Heart left ventricle (tissue), 16 donors: ENCODE results near the gene DUS1L. TPM values are rescaled to one million over a fixed set of nuclear protein-coding genes. Genes with fewer than 3 reads are reported as not detected.

Experiments used
- ATAC-seq, 4 donors: fragments of 200-7000 bp; cut with Tn5 transposase; one replicate each; pipeline ENCODE4 v1.9.1; 2020 to 2022; ENCODE audit warnings: moderate library complexity in 4 of 4, mild to moderate bottlenecking in 3 of 4, moderate number of reproducible peaks in 1 of 4
- DNase-seq, 5 donors: peaks; one replicate each; pipeline ENCODE4 v3.0.0-alpha.2; 2020
- H3K27ac ChIP-seq, 12 donors: fragments of 200-600 bp; sonication (generic) in 4 of 12; one replicate each; pipeline versions ENCODE4 v1.5.0 to v1.8.0; 2016 to 2022; ENCODE audit warnings: mild to moderate bottlenecking in 2 of 12
- H3K27me3 ChIP-seq, 9 donors: fragments of 200-600 bp; sonication (generic) in 2 of 9; one replicate each; pipeline versions ENCODE4 v1.5.1 to v1.8.0; 2016 to 2022; ENCODE audit warnings: mild to moderate bottlenecking in 3 of 9
- H3K36me3 ChIP-seq, 9 donors: fragments of 200-600 bp; sonication (generic) in 2 of 9; one replicate each; pipeline versions ENCODE4 v1.5.0 to v1.8.0; 2018 to 2022; ENCODE audit warnings: mild to moderate bottlenecking in 2 of 9
- H3K4me1 ChIP-seq, 12 donors: fragments of 200-600 bp; sonication (generic) in 4 of 12; one replicate each; pipeline versions ENCODE4 v1.5.0 to v1.8.0; 2016 to 2022; ENCODE audit warnings: mild to moderate bottlenecking in 3 of 12
- H3K4me3 ChIP-seq, 12 donors: fragments of 200-600 bp; sonication (generic) in 4 of 12; one replicate each; pipeline versions ENCODE4 v1.5.0 to v1.8.0; 2017 to 2022; ENCODE audit warnings: mild to moderate bottlenecking in 9 of 12, moderate library complexity in 4 of 12
- H3K9me3 ChIP-seq, 12 donors: fragments of 200-600 bp; sonication (generic) in 4 of 12; one replicate each; pipeline versions ENCODE4 v1.5.0 to v1.8.0; 2016 to 2022; ENCODE audit warnings: mild to moderate bottlenecking in 1 of 12
- POLR2A ChIP-seq, 2 donors: fragments of 450-650 bp; IDR thresholded peaks; one replicate each; pipeline ENCODE4 v1.6.1; 2017; ENCODE audit warnings: antibody characterized with exemption in 2 of 2, mild to moderate bottlenecking in 2 of 2, moderate library complexity in 2 of 2
- WGBS, 4 donors: extraction: QIAGEN DNeasy Blood & Tissue Kit in 2 of 4; methylation state at CpG; one replicate each; pipeline versions ENCODE4 v1.1.5 to v1.1.7; 2013 to 2018; 5-methylcytosine and 5-hydroxymethylcytosine counted together
- intact Hi-C, 10 donors: fragments of 100-400 bp; cut with DNase I; formaldehyde crosslinking; loops; one replicate each; pipeline versions ENCODE4 v1.11.1 to v1.14.2; 2022
- polyA plus RNA-seq, 2 donors: library from polyadenylated mRNA; stranded (reverse); fragments of 200-250 nt; gene quantifications; one replicate each; pipeline ENCODE4 v1.2.3, GENCODE V29; 2013
- total RNA-seq, 9 donors: library from RNA; depleted of rRNA in 2 of 9; stranded (reverse); fragments of >200 nt in 2 of 9; fragmentation: NEBNext Ultra II Directional in 3 of 9; extraction: Animal tissue kit (Norgen Biotek cat#: 25700) in 3 of 9; gene quantifications; one replicate each; pipeline versions ENCODE4 v1.1.0 to v1.2.4, GENCODE V29; 2016 to 2023
- TF ChIP-seq, protein P1 (sequence below), 12 donors: fragments of 200-600 bp; sonication (generic) in 4 of 12; IDR thresholded peaks; one replicate each; pipeline versions ENCODE4 v1.5.0 to v1.8.0; 2018 to 2022; ENCODE audit warnings: antibody characterized with exemption in 12 of 12, mild to moderate bottlenecking in 5 of 12
- donor health status: ischemic (EF 13 %, LVEDD 7.1; RV severe dilation, severe dysfunction).
- donor health status: healthy with polysubstance abuse.
- donor health status: DM: no; HTN: yes; CAD: no.
- donor health status: DM: no; HTN: no; CAD: no.
- donor health status: ischemic (EF 25% LVEDD 6.9; RV normal size, moderate dysfunction).
- donor health status: ischemic (EF 25% LVEDD 5.7; RV mildly dilated, moderate dysfunction).
- donor health status: healthy.
- donor health status: DM: yes; HTN: yes; CAD: no.
- donor health status: ischemic (EF 35%, LVEDD 5.7; RV mildly dilated, moderate dysfunction).
- donor health status: nonischemic (EF 11% LVEDD 7.7; RV severe dilation, severe dysfunction).
- donor health status: DM: yes; HTN: yes; CAD: no.
- donor health status: PGD.
- donor health status: ischemic (EF 29% LVEDD 5.4; RV normal size, mild dysfunction).
- donor health status: nonischemic (EF 23%, LVEDD 6.1; RV moderate dilation, normal function).

Gene DUS1L
- total and polyA plus RNA-seq, 11 donors = 41.5 to 113 (median 60.4) TPM

DNA sequence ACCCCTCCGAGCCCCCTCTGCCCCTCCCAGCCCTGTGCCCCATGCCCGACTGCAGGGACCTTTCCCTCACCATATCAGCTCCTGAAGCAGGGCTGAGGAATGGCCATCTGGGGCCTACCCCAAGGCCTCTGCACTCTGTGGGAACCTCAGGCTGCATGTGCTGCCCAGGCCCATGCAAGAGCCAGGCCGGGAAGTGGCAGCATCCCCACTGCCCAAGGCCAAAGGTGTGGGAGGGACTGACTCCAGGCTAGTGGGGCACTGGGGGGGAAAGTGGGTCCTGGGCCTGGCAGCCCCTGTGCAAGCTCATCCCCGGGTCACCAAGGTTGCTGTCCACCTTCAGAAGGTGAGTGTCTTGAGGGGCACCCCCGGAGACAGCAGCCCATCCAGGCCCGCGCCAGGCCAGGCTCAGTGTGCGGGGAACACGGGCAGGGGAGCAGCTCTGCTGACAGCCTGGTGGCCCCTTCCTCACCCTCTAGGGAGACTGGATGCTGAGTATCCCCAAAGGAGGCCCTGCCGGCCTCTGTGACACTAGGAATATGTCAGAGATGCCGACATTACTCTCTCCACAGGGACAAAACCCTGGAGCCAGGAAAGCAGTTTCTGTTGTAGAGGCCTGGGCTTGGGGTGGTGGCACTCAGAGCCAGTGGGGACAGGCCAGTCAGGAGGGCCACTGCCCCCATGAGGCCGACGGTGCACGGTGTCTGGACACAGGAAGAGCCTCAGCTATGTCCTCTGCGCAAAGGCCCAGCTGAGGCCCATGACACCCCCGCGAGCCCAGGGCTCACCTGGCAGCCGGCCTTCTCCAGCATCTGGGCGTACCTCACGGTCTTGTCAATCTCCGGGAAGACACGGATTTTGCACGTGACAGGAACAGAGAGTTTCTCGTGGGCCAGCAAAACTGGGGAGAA is 3.3 kb downstream of the DUS1L start:
- ATAC-seq (no peak), DNase-seq (peak in 2 of 5 donors; percentile 17 to 35)
- Histone ChIP-seq H3K4me3 (no peak overlapping the region), H3K27ac (no peak overlapping the region), H3K27me3 (no peaks in the 10 kb centered on the region), H3K9me3 (no peaks in the 10 kb centered on the region), H3K36me3 (peaks cover 0 to 65% (median 50%) of the 10 kb centered on the region in 9 donors), H3K4me1 (peaks cover 0 to 27% (median 19%) of the 10 kb centered on the region in 12 donors)
- 79 to 85% (median 81%) methylated on average over 10 to 24 of the region's 24 CpGs for WGBS, 4 donors
- TF ChIP-seq, protein P1, sequence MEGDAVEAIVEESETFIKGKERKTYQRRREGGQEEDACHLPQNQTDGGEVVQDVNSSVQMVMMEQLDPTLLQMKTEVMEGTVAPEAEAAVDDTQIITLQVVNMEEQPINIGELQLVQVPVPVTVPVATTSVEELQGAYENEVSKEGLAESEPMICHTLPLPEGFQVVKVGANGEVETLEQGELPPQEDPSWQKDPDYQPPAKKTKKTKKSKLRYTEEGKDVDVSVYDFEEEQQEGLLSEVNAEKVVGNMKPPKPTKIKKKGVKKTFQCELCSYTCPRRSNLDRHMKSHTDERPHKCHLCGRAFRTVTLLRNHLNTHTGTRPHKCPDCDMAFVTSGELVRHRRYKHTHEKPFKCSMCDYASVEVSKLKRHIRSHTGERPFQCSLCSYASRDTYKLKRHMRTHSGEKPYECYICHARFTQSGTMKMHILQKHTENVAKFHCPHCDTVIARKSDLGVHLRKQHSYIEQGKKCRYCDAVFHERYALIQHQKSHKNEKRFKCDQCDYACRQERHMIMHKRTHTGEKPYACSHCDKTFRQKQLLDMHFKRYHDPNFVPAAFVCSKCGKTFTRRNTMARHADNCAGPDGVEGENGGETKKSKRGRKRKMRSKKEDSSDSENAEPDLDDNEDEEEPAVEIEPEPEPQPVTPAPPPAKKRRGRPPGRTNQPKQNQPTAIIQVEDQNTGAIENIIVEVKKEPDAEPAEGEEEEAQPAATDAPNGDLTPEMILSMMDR (IDR thresholded peaks at IDR 0.05) = no peak
- no peak for TF ChIP-seq POLR2A (IDR thresholded peaks at IDR 0.05)
- intact Hi-C loops = no loop called here

DNA sequence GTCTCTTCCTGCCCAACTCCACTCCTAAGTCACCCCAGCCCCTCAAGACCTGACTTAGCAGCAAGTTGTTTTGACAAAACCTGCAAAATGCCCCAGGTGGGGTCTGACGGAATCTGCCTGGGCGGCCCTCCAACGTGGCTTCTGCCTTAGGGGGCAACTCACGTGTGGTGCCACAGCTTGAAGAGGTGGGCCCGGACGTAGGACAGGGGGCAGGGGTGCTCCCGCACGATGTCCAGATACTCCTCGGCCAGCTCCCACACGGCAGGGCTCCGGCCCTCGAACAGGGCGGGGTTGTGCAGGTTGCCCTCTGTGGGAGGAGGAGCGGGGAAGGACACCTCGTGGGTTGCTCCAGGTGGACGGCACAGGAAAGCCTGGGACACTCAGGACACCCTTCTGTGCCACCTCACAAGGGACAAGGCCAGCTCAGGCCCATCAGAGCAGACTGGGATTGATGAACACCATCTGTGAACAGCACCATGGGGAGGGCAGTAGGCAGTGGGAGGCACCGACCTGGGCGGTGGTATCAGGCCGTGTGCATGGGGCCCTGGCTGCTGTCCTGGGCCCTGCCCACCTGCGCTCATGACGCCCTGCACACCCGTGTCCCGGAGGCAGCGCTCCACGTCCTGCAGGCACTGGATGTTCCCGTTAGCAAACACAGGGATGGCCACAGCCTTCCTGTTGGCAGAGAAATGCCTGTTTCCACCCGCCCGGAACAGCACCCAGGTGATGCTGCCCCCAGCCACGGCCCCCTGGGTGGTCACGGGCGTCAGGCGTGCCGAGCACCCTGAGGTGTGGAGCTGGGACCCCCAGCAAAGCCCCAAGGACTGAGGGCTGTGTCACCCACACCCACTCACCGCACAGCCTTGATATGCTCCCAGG is 4.3 kb downstream of the DUS1L start:
- DNase-seq (peak in 2 of 5 donors; percentile 24 to 63), ATAC-seq (no peak)
- Histone ChIP-seq H3K36me3 (peaks cover 0 to 76% (median 59%) of the 10 kb centered on the region in 9 donors), H3K27ac (no peak overlapping the region), H3K27me3 (no peaks in the 10 kb centered on the region), H3K4me3 (no peak overlapping the region), H3K9me3 (no peaks in the 10 kb centered on the region), H3K4me1 (peaks cover 0 to 23% (median 15%) of the 10 kb centered on the region in 12 donors)
- 82 to 89% (median 88%) methylated on average over 17 to 34 of the region's 34 CpGs for WGBS, 4 donors
- TF ChIP-seq, protein P1 (IDR thresholded peaks at IDR 0.05) = no peak
- TF ChIP-seq POLR2A (IDR thresholded peaks at IDR 0.05) = no peak
- intact Hi-C loops = no loop called here

DNA sequence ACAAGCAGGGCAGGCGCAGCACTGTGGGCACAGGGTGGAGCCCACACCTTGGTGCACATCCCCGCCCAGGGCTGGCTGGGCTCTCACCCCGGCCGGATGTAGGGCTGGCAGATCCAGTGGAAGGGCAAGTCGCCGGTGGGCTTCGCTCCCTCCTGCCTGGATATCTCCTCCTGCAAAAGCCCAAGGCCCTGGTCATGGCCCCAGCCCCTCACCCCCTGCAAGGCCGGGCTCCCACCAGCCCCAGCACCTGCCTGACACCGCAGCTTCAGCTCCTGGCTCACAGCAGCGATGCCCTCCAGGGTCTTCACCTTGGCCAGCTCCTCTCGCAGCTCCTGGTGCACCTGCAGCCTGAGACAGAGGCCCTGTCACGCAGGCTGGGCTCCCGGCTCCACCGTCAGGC is 5.0 kb downstream of the DUS1L start:
- peaks cover 0 to 83% (median 66%) of the 10 kb centered on the region in 9 donors for H3K36me3 ChIP-seq
- H3K27me3 ChIP-seq = no peaks in the 10 kb centered on the region
- intact Hi-C loops = no loop called here
- no peaks in the 10 kb centered on the region for H3K9me3 ChIP-seq
- DNase-seq = peak in 1 of 5 donors; percentile 48
- H3K27ac ChIP-seq = no peak overlapping the region
- 86 to 100% (median 89%) methylated on average over 8 to 14 of the region's 14 CpGs for WGBS, 4 donors
- no peak for TF ChIP-seq POLR2A (IDR thresholded peaks at IDR 0.05)
- TF ChIP-seq, protein P1 (IDR thresholded peaks at IDR 0.05) = no peak
- no peak overlapping the region for H3K4me3 ChIP-seq
- ATAC-seq = no peak
- peaks cover 0 to 17% (median 11%) of the 10 kb centered on the region in 12 donors for H3K4me1 ChIP-seq

DNA sequence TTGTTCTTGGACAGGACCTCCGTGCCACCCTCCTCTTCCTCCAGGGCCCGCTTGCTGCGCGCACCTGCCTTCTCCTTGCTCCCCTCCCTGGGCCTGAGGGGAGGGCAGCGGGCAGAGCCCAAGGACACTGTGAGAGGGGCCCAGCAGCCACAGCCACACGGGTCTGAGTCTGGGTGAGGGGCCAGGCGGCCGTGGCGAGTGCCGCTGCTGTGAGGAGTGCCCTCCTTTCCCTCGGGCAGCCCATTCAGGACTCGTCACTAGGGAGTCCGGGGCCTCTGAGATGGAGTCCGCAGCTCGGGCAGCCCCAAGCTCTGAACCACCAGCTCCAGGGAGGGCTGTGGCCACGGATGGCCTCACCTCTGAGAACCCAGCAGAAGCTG is 5.6 kb downstream of the DUS1L start:
- peaks cover 0 to 14% (median 10%) of the 10 kb centered on the region in 12 donors for H3K4me1 ChIP-seq
- H3K36me3 ChIP-seq = peaks cover 0 to 89% (median 72%) of the 10 kb centered on the region in 9 donors
- no peak for TF ChIP-seq POLR2A (IDR thresholded peaks at IDR 0.05)
- TF ChIP-seq, protein P1 (IDR thresholded peaks at IDR 0.05) = no peak
- H3K27ac ChIP-seq = no peak overlapping the region
- peak in 1 of 5 donors; percentile 47 for DNase-seq
- WGBS, 4 donors = 81 to 87% (median 85%) methylated on average over 9 to 16 of the region's 16 CpGs
- no peaks in the 10 kb centered on the region for H3K9me3 ChIP-seq
- ATAC-seq = no peak
- intact Hi-C loops = no loop called here
- H3K4me3 ChIP-seq = no peak overlapping the region
- no peaks in the 10 kb centered on the region for H3K27me3 ChIP-seq
